GM15510 (cell line): ENCODE data around the gene BTBD9.

Source experiments
- POLR2A ChIP-seq: IDR thresholded peaks from 3 replicates; pipeline ENCODE4 v1.6.1; 2011; ENCODE audit warnings: borderline replicate concordance; ENCODE audit not compliant: insufficient read length; ENCODE audit errors: extremely low read depth

The BTBD9 gene

GRCh38 chr6:38404900-38405556 lies 234.7 kb downstream of the BTBD9 start:
- TF ChIP-seq POLR2A, result no peak

GRCh38 chr6:38404355-38404754 lies 235.4 kb downstream of the BTBD9 start:
- TF ChIP-seq POLR2A, result no peak

DNA sequence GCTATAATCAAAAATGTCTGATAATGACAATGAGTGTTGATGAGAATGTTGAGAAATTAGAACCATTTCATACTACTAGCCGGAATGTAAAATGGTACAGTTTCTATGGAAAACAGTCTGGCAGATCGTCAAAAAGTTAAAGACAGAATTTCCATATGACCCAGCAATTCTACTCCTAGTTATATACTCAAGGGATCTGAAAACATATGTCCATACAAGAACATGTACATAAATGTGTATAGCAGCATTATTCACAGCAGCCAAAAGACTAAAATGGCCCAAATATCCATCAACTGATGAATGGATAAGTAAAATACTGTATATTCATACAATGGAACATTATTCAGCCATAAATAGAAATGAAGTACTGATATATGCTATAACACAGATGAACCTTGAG lies 236.2 kb downstream of the BTBD9 start:
- TF ChIP-seq POLR2A, result no peak

DNA sequence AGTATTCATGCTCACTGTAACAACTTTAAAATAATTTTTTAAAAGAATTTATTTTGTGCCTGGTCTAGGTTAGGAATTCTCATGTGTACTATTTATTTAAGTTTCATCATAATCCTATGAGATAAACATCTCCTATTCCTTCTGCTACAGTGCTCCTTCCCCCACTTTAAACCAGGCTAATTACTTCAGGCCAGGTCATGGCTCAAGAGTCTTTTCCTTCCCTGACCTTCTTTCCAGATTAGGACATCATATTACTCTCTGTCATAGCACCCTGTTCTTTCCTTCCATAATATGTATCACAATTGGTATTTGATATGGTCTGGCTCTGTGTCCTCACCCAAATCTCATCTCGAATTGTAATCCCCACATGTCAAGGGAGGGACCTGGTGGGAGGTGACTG lies 239.0 kb downstream of the BTBD9 start:
- no peak for TF ChIP-seq POLR2A

DNA sequence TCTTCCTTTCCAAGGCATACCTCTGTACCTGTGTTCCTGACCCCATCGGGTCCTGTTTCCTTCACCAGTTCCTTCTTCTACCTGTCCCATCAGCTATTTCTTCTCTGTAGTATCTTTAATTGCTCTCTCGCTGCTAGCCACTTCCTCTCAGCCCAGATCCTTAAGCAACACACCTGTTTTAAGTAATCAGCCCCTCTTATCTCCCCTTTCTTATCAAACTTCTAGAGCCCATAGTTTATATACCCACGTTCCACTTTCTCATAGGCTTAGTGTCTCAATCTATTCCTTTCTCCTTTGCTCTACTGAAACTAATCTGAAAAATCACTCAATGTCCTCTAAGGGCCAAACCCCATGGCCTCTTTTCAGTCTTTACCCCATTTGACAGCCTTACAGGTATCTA lies 239.6 kb downstream of the BTBD9 start:
- TF ChIP-seq POLR2A, result no peak

- no peak for TF ChIP-seq POLR2A
These were observed 243.5 kb downstream of the BTBD9 start for GRCh38 chr6:38396209-38396608.

DNA sequence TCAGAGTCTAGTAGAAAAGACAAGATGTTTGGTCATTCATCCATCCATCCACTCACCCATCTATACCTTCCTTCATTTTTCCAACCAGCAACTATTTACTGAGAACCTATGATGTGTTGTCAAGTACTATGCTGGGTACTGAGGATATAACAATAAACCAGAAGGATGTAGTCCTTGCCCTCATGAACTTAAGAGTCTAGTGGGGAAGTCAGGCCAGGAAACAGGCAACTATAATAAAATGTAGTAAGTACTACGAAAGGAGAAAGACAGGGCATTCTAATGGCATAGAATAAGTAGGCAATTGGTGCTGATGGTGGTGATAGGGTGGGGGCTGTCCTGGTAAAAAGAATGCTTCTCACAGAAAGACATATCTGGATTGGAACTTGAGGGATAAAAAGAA lies 245.7 kb downstream of the BTBD9 start:
- TF ChIP-seq POLR2A, result no peak

GRCh38 chr6:38391626-38392579 lies 247.8 kb downstream of the BTBD9 start:
- no peak for TF ChIP-seq POLR2A

GRCh38 chr6:38391206-38391605 lies 248.5 kb downstream of the BTBD9 start:
- TF ChIP-seq POLR2A, result no peak

DNA sequence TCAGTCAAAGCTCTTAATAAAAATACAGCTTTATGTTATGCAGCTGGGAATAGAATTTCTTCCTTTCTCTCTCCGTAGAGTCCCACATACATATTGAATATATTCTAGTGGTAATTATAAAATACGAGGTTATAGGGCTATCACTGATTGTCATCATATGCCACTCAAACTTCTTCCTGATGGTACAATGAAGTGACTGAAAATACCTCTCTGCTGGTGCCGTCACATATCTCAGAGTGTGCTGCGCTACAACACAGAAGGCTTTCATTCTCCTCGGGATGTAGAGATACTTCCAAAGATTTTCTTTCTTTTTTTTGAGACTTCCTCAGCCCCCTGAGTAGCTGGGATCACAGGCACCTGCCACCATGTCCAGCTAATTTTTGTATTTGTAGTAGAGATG lies 249.9 kb downstream of the BTBD9 start:
- no peak for TF ChIP-seq POLR2A

DNA sequence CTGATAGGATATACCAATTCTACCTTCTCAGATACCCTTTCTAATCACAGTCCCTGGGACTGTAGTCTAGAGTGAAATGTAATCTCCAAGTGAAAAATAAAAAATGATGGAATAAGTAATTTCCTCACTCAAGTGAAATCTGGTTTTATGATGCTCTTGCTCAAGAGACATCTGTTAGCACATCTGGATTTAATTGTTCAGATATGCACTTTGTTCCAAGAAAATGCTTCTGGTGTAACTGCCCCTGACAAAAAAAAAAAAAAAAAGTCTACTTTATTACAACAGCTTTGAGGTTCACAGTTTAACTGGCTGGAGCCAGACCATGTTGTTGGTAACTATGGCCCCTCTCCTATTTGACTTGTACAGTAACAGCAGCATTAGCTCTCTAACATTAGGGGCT lies 251.8 kb downstream of the BTBD9 start:
- TF ChIP-seq POLR2A, result no peak

DNA sequence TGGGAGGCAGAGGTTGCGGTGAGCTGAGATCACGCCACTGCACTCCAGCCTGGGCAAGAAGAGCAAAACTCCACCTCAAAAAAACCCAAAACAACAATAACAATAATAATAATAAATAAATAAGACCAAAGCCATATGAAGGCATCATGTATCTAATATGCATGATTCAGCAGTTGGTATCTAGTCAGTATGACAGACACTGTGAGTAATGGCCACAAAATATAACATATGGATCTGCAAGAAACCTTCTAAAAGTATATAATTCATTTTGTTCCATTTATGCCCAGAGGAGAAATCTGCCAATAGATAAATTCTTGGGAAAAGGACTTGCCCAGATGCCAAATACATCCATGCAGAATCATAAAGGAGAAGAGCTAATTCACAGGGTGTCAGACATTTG lies 252.3 kb downstream of the BTBD9 start:
- no peak for TF ChIP-seq POLR2A

DNA sequence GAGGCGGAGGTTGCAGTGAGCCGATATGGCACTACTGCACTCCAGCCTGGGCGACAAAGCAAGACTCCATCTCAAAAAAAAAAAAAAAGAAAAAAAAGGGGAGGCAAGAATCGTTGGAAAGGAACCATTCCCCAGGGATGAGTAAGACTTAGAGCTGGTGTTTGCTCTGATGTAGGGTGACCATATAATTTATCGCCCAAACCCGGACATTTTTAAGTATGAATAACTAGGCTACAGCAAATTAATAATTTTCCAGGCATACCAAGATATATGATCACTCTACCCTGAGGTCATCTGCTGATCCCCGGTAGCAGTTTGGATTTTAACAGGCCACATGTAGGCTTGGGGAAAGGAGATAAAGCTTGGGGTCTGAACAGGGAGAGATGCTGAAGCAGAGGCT lies 260.9 kb downstream of the BTBD9 start:
- no peak for TF ChIP-seq POLR2A

DNA sequence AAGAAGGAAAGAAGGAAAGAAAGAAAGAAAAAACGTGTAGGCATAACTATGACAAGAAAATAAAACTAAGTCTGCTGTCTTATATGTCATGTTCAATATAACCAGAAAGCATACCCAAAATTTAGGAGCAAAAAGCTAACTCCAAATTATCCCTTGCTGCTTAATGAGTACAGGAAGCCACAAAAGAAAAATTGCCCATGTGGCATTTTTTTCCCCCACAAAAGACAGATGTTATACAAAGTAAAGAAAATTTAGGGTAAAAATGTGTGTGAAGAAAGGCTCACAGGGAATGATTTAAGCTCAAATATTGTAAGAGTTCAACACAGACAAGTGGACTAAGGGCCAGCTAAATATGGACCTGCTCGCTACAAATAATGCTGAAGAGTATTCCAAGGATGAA lies 263.8 kb downstream of the BTBD9 start:
- TF ChIP-seq POLR2A, result no peak

DNA sequence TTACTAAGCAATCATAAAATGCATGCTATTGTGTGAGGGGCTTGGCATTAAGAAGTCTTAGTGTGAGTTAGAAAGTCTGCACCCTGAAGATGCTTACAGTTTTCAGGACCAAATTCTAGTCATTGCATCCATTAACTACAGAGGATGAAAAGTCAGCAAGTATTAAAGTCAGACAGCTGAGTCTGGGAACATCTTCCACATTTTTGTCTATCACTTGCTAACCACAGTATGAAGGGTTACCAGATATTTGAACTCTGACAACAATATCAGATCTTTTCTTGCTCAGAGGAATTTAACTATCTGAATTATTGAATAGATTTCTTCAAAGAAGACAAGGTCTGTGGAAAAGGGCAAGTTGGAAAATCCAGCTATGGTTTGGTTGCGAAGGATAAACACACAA lies 264.4 kb downstream of the BTBD9 start:
- no peak for TF ChIP-seq POLR2A

GRCh38 chr6:38371881-38372280 lies 267.8 kb downstream of the BTBD9 start:
- no peak for TF ChIP-seq POLR2A
